Suprapubic skin (tissue), 3 donors: ENCODE measurements around the gene TRIM66.

ENCODE experiments used
- POLR2AphosphoS5 ChIP-seq, 3 donors: sonication (generic); formaldehyde crosslinking; IDR thresholded peaks; one replicate each; pipeline ENCODE4 v1.6.1; 2017; ENCODE audit warnings: antibody characterized with exemption in 3 of 3
- TF ChIP-seq, protein P1 (sequence below), 2 donors: fragments of 200-600 bp in 1 of 2; fragments of 450-650 bp in 1 of 2; sonication (generic) in 1 of 2; IDR thresholded peaks; one replicate each; pipeline ENCODE4 v1.5.1; 2016 to 2019; ENCODE audit warnings: antibody characterized with exemption in 2 of 2, mild to moderate bottlenecking in 1 of 2, moderate library complexity in 1 of 2

DNA sequence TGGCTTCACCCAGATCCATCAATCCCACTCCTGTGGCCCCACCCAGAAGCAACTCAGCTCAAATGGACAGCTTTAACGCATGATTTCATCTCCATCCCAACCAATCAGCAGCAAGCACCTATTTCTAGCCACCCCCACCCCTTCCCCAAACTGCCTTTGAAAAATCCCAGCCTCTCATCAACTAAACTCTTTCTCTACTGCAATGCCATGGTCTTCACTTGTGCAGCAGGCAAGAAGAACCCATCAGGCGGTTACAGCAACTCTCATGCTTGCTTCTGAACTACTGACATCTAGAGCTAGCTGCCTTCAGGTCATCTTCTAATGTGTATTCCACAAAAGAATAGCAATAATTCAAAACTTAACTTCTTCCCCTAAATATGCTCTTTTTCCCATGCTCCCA is 46.3 kb downstream of the TRIM66 start:
- TF ChIP-seq, protein P1, sequence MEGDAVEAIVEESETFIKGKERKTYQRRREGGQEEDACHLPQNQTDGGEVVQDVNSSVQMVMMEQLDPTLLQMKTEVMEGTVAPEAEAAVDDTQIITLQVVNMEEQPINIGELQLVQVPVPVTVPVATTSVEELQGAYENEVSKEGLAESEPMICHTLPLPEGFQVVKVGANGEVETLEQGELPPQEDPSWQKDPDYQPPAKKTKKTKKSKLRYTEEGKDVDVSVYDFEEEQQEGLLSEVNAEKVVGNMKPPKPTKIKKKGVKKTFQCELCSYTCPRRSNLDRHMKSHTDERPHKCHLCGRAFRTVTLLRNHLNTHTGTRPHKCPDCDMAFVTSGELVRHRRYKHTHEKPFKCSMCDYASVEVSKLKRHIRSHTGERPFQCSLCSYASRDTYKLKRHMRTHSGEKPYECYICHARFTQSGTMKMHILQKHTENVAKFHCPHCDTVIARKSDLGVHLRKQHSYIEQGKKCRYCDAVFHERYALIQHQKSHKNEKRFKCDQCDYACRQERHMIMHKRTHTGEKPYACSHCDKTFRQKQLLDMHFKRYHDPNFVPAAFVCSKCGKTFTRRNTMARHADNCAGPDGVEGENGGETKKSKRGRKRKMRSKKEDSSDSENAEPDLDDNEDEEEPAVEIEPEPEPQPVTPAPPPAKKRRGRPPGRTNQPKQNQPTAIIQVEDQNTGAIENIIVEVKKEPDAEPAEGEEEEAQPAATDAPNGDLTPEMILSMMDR (IDR thresholded peaks at IDR 0.05) = no peak
- no peak for TF ChIP-seq POLR2AphosphoS5 (IDR thresholded peaks at IDR 0.05)
